K562 treated with DMSO at 1 percent for 4 hours (cell line): ENCODE data around the gene GLMP. TPM values are rescaled to one million over a fixed set of nuclear protein-coding genes. Genes with fewer than 3 reads are reported as not detected.

Experiments used
- total RNA-seq: library from RNA; unstranded; fragments of 300-600 nt; gene quantifications from 2 replicates; pipeline ENCODE4 v1.2.3, GENCODE V29; 2022; ENCODE audit not compliant: insufficient read depth

GLMP gene
- total RNA-seq = 30.9 and 33.6 TPM in 2 replicates

DNA sequence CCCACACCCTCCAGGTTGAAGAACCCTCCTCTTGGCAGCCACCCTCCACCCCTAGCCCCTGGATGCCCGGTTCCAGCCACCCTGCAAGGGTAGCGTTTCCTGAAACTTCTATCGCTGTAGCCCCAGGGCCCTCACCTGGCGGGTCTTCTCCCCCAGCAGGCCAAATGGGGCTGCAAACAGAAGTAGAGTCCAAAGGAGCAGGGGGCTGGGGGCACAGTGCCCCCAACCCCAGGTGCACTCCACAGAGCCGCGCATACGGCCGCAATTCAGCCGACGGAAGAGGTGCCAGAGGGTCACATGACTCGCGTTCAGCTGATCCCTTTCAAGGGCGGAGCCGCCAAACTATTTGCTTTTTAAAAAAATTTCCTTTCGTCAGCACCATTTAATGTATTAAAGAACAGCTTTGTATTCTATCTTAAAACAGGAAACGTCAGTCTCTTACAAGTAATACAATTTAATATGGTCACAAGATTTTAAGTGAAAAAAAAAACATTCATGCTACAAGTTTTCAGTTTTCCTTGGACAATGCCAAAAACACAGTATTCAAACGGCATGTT is at the start of gene GLMP:
Gene GLMP, minus strand, starts transcription at position 289 of the 557 bp plus-strand sequence. Its CDS starts 34 bp downstream, at position 255.

GRCh38 chr1:156338180-156338976 is 42.9 kb upstream of the GLMP start, which contains the start of the genes CCT3 and TSACC:
TSS of gene CCT3 (minus strand) at chr1:156338292. CDS start at chr1:156338184, 108 bp downstream.
TSS of gene TSACC (plus strand) at chr1:156338526. CDS start at chr1:156339758, 1,232 bp downstream.

GRCh38 chr1:156298852-156299357 is 3.4 kb upstream of the GLMP start, which contains the start of gene VHLL:
TSS of gene VHLL (minus strand) at chr1:156299307. CDS start at chr1:156299189, 118 bp downstream.

DNA sequence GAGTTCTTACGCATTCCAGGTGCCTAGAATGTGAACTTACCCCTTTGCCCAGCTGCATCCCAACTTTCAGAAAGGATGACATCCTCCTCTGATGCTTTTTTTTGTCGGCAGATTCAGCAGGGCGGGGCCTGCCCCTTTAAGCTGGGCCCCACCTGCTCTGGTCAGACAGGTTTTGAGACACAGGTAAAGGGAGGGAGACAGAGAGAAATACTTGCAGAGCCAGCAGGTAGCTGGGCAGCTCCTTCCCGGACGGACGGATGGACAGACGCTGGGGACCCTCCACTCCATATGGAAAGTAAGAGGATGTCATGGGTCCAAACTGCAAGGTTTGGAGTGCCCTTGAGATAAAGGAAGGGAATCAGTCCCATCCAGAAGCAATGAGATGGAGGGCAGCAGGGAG is 11.4 kb downstream of the GLMP start, which contains the start of gene TMEM79:
Gene TMEM79, plus strand, starts transcription at position 214 of the 400 bp plus-strand sequence. CDS start 902 bp downstream, outside the sequence.

GRCh38 chr1:156282479-156283222 is 12.8 kb downstream of the GLMP start, which contains the start of gene SMG5:
TSS of gene SMG5 (minus strand) at chr1:156282825. CDS start at chr1:156282680, 145 bp downstream.

DNA sequence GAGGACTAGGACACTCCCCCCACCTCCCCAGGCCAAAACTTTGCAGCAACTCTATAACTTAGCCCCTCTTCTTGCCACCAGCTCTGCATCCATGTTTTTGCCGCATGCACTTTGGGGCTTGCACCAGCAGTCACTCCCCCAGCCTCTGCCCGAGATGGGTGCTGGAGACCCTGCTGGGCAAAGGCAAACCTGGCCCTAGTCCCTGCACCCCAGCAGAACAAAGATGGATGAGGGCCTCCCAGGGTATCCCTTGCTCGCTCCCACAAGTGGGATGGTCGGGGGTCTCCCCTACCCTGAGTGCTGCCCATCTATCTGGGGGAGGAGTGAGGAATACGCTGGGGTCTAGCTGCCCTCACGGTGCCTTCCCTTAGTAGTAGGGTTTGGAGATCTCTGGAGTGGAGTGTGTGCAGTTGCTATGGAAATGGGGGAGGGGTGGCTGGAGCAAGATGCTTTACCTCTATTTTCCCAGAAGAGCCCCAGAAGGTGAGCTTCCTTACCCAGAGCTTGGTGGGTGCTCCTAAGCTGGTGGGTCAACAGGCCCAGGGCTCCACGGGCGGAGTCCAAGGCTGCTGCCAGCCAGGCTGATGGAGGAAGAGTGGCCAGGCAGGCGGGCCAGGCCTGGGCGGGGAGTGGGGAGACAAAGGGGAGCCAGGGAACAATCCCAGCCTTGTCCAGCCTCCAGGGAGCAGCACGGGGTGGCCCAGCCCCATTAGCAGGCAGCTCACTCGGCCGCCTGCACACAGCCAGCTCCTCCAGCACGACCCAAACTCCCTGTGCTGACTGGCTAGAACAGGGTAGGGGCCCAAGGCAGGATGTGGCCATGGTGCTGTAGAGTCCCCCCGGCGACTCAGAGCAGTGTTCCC is 47.8 kb downstream of the GLMP start, which contains the start of gene PAQR6:
Gene PAQR6, minus strand, starts transcription at position 597 of the 863 bp plus-strand sequence. CDS start 1,325 bp downstream, outside the sequence.

Other genes with a start within 250 kb of the GLMP start
- 36.2 and 40.5 TPM in 2 replicates for gene UBQLN4, start 241.9 kb downstream of the GLMP start, total RNA-seq
- 89.4 and 95.5 TPM in 2 replicates for gene LAMTOR2, start 240.9 kb downstream of the GLMP start, total RNA-seq
- 1.8 TPM in 1 of 2 replicates, not detected in the other for gene RAB25, start 234.5 kb downstream of the GLMP start, total RNA-seq
- 5.1 and 6.5 TPM in 2 replicates for gene MEX3A, start 213.2 kb downstream of the GLMP start, total RNA-seq
- gene LMNA, start 181.0 kb downstream of the GLMP start, total RNA-seq = 328 and 359 TPM in 2 replicates
- gene SEMA4A, start 142.1 kb downstream of the GLMP start, total RNA-seq = 0.45 and 0.68 TPM in 2 replicates
- 16.0 and 26.8 TPM in 2 replicates for gene SLC25A44, start 101.6 kb downstream of the GLMP start, total RNA-seq
- 102 and 112 TPM in 2 replicates for gene PMF1, start 82.7 kb downstream of the GLMP start, total RNA-seq
- not detected in 2 replicates for gene BGLAP, start 53.5 kb downstream of the GLMP start, total RNA-seq
- 2.5 and 5.7 TPM in 2 replicates for gene PAQR6, start 47.6 kb downstream of the GLMP start, total RNA-seq
- gene SMG5, start 12.9 kb downstream of the GLMP start, total RNA-seq = 45.9 and 65.7 TPM in 2 replicates
- gene TMEM79, start 11.4 kb downstream of the GLMP start, total RNA-seq = 4.9 and 11.9 TPM in 2 replicates
- gene VHLL, start 3.6 kb upstream of the GLMP start, total RNA-seq = not detected in 2 replicates
- 323 and 373 TPM in 2 replicates for gene CCT3, start 42.6 kb upstream of the GLMP start, total RNA-seq
- gene TSACC, start 42.8 kb upstream of the GLMP start, total RNA-seq = not detected in 2 replicates
- gene RHBG, start 73.5 kb upstream of the GLMP start, total RNA-seq = not detected in 2 replicates
- 11.7 and 13.0 TPM in 2 replicates for gene MEF2D, start 205.1 kb upstream of the GLMP start, total RNA-seq